ENCODE results near the gene TNIP2. TPM values are rescaled to one million over a fixed set of nuclear protein-coding genes. Genes with fewer than 3 reads are reported as not detected.
"Not testable (repeated sequence)": the region's sequence is repeated elsewhere in the genome, so short reads cannot be mapped to it uniquely, and the experiment has no call there.

The TNIP2 gene
- total RNA-seq, 1 donor, result 31.5 TPM

- no peak for DNase-seq (ENCODE audit: low read depth)
- TF ChIP-seq CTCF (IDR thresholded peaks at IDR 0.05; ENCODE audit: insufficient read depth, low read length), result no peak
- H3K4me3 ChIP-seq (ENCODE audit: low read depth, low read length), result no peak overlapping the region
Observed at GRCh38 chr4:2728221-2728620, 27.9 kb downstream of the TNIP2 start.

- DNase-seq (ENCODE audit: low read depth); H3K4me3 ChIP-seq (ENCODE audit: low read depth, low read length): not testable (repeated sequence)
Observed at GRCh38 chr4:2726881-2727280, 29.3 kb downstream of the TNIP2 start.

- no peak for DNase-seq (ENCODE audit: low read depth)
- H3K4me3 ChIP-seq (ENCODE audit: low read depth, low read length), result no peak overlapping the region
- TF ChIP-seq CTCF (IDR thresholded peaks at IDR 0.05; ENCODE audit: insufficient read depth, low read length), result no peak
Observed at GRCh38 chr4:2725380-2725779, 30.8 kb downstream of the TNIP2 start.

- TF ChIP-seq CTCF (IDR thresholded peaks at IDR 0.05; ENCODE audit: insufficient read depth, low read length), result no peak
- H3K4me3 ChIP-seq (ENCODE audit: low read depth, low read length), result no peak overlapping the region
- no peak for DNase-seq (ENCODE audit: low read depth)
Observed at GRCh38 chr4:2723751-2724150, 32.4 kb downstream of the TNIP2 start.

GRCh38 chr4:2722033-2722432 is 34.1 kb downstream of the TNIP2 start:
- no peak for DNase-seq (ENCODE audit: low read depth)
- no peak for TF ChIP-seq CTCF (IDR thresholded peaks at IDR 0.05; ENCODE audit: insufficient read depth, low read length)

GRCh38 chr4:2721586-2721985 is 34.5 kb downstream of the TNIP2 start:
- H3K4me3 ChIP-seq (ENCODE audit: low read depth, low read length), result no peak overlapping the region
- no peak for DNase-seq (ENCODE audit: low read depth)
- TF ChIP-seq CTCF (IDR thresholded peaks at IDR 0.05; ENCODE audit: insufficient read depth, low read length), result no peak

More at GRCh38 chr4:2722033-2722432, 34.1 kb downstream of the TNIP2 start:
- H3K4me3 ChIP-seq (ENCODE audit: low read depth, low read length), result no peak overlapping the region

- H3K4me3 ChIP-seq (ENCODE audit: low read depth, low read length), result no peak overlapping the region
- no peak for DNase-seq (ENCODE audit: low read depth)
Observed at GRCh38 chr4:2716236-2716635, 39.9 kb downstream of the TNIP2 start.

More at GRCh38 chr4:2716236-2716635, 39.9 kb downstream of the TNIP2 start:
- TF ChIP-seq CTCF (IDR thresholded peaks at IDR 0.05; ENCODE audit: insufficient read depth, low read length), result no peak

All from fibroblast of the aortic adventitia (primary cell).